Inflammatory macrophage treated with lipopolysaccharide for 4 hours (primary cell): ENCODE measurements around the gene OR10A7.
"Not testable (repeated sequence)": the region's sequence is repeated elsewhere in the genome, so short reads cannot be mapped to it uniquely, and the experiment has no call there.

Experiments
- DNase-seq: peaks from one replicate; pipeline ENCODE4 v3.0.0-alpha.2; 2020

OR10A7 gene

GRCh38 chr12:55220725-55221124 lies at the start of gene OR10A7:
TSS of gene OR10A7 (plus strand) at chr12:55221025. CDS start at chr12:55221025, 0 bp downstream.
- no peak for DNase-seq

DNA sequence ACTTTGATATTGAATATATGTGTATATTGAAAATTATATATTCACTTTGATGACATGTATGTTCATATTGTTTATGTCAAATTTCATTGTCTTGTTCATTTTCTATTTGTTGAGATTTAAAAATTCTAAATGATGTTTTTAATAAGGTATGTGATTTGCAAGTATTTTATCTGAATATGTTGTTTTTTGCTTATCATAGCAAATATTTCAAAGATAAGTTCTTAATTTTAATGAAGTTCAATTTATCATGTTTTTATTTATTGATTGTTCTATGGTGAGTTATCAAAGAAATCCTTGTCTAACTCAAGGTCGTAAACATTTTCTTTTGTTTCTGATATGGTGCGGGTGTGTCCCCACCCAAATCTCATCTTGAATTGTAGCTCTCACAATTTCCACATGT lies 49.4 kb upstream of the OR10A7 start:
- DNase-seq: no peak

DNA sequence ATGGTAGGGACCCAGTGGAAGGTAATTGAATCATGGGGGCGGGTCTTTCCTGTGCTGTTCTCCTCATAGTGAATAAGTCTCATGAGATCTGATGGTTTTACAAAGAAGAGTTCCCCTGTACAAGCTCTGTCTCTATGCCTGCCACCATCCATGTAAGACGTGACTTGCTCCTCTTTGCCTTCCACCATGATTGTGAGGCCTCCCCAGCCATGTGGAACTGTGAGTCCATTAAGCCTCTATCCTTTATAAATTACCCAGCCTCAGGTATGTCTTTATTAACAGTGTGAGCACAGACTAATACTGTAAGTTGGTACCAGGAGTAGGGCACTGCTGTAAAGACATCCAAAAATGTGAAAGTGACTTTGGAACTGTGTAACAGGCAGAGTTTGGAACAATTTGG lies 49.0 kb upstream of the OR10A7 start:
- not testable (repeated sequence) for DNase-seq

GRCh38 chr12:55172686-55173085 lies 48.1 kb upstream of the OR10A7 start:
- no peak for DNase-seq

DNA sequence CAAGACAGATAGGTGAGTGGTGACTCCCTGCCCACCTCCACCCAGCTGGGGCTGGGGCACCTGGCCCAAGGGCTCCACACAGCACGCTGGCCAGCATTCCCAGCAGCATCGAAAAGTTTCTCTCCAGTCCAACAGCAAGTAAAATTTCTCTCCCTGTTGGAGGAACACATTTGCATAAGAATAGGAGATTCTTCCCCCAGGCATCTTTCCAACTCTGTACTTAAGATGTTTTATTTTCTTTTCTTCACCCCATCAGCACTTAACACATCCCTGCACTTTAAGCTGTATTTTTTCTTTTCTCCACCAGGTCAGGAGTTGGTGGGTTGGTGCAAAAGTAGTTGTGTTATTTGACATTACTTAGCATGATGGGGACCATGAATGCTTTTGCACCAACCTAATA lies 47.4 kb upstream of the OR10A7 start:
- DNase-seq: no peak

GRCh38 chr12:55188573-55188972 lies 32.3 kb upstream of the OR10A7 start:
- DNase-seq: no peak

DNA sequence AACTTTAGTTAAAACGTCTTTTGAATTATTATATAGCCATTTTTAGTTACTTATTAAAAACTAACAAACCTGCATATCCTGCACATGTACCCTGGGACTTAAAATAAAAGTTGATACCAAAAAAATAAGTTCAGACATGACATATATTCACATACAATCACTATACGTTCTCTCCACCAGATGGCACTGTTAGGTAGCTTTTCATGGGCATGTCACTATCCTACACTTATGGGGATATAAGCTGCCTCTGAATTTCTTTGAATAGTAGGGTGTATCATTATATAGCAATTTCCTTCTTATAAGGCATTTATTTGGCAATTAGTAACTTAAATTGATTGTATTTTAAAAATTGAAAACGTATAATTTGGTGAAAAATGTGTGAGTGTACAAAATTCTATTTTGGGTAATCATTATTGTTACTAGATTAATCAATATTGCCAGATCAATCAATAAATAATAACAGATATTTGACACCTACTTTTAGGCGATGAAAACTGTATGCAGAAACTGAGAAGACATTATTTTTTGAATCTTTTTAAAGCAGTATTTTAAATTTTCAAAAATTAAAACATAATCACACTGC lies 31.8 kb upstream of the OR10A7 start:
- peak; percentile 79 for DNase-seq

DNA sequence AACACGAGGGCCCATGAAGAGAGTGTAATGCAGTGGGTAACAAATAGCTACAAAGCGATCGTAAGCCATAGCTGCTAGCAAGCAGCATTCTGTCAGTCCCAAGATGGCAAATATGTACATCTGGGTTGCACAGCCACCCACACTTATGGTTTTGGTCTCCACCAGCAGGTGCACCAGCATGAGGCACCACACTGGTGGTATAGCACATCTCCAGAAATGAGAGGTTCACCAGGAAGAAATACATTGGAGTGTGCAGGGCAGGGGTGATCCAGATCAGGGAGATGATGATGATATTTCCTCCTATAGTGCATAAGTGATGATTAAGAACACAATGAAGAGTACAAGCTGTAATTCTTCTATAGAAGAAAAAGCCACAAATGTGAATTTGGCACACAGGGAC lies 26.4 kb upstream of the OR10A7 start:
- no peak for DNase-seq

DNA sequence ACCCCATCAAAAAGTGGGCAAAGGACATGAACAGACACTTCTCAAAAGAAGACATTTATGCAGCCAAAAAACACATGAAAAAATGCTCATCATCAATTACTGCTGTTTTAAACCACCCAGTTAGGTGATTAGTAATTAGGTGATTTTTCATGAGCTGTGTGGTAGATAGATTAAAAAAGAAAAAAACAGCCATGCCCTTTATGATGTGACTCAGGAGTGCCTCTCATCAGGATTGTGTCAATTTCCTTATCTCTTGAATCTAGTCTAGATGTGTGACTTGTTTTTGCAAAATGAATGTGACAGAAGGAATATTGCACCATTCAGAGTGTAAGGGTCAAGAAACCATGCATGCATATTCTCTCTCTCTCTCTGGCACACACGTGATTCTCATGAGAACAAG lies 5.7 kb downstream of the OR10A7 start:
- DNase-seq: no peak

DNA sequence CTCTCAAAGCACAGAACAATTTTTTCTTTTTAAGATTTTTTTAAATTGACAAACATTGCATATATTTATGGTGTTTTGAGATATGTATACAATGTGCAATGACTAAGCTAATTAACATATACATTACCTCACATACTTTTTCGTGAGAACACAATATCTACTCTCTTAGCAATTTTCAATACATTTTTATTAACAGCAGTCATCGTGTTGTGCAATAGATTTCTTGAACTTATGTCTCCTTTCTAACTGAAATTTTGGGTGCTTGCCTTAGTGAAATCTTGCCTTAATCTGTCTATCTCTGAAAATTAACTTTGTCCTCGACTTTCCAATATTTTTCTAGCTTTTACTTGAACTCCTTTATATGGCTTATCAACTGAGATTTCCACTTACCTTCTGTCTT lies 6.8 kb downstream of the OR10A7 start:
- no peak for DNase-seq

DNA sequence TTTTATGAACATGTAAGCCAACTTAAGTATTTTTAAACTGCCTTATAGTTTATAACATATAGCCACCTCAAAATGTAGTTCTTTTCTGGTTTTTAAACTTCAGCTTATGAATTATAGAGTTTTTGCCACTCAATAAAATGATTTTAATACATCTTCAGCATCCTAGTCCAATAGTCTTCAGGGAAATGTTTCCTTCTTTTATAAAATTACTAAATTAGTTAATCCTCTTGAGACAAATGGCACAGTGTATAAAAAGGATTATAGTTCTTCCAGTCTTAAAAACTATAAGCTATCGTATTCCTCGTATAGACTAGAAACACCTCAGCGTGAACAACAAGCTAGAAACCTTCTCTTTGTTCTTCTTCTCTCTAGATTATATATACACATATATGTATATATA lies 23.5 kb downstream of the OR10A7 start, which contains the start of gene OR6C74:
OR6C74 (plus strand) TSS at position 301 of the 400 bp plus-strand sequence. CDS start 2,679 bp downstream, outside the sequence.
- DNase-seq: no peak

DNA sequence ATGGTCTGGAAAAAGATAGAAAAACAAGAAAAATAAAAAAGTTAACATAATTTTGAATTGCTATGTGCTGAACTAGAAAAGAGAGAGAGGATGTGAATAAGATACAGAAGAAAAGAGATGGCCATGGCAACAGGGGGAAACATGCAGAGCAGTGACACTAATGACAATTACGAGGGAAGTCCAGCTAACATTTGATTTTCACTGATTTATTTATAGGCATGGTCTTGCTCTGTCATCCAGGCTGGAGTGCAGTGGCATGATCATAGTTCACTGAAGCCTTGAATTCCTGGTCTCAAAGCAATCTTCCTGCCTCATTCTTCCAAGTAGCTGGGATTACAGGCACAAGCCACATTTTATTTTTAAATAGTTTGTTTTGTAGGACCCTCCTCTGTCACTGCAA lies 25.3 kb downstream of the OR10A7 start:
- DNase-seq: no peak

- DNase-seq: no peak
These were observed 30.1 kb downstream of the OR10A7 start for GRCh38 chr12:55250944-55251343.

- DNase-seq: no peak
These were observed 32.5 kb downstream of the OR10A7 start for GRCh38 chr12:55253281-55253680.

- no peak for DNase-seq
These were observed 36.0 kb downstream of the OR10A7 start for GRCh38 chr12:55256831-55257230.

GRCh38 chr12:55258303-55258702 lies 37.5 kb downstream of the OR10A7 start:
- DNase-seq: no peak
